Upper lobe of left lung (tissue), 6 donors: ENCODE measurements around the gene GATD1. TPM values are rescaled to one million over a fixed set of nuclear protein-coding genes. Genes with fewer than 3 reads are reported as not detected.

Experiments used
- ATAC-seq, 2 donors: fragments of 200-7000 bp; cut with Tn5 transposase; one replicate each; pipeline ENCODE4 v1.9.1; 2022; ENCODE audit warnings: mild to moderate bottlenecking in 2 of 2, moderate library complexity in 2 of 2; ENCODE audit not compliant: low FRiP score in 2 of 2
- DNase-seq, 2 donors: peaks; one replicate each; pipeline ENCODE4 v3.0.0-alpha.2; 2019 to 2020
- H3K27ac ChIP-seq, 4 donors: fragments of 200-600 bp; sonication (generic); one replicate each; pipeline ENCODE4 v1.5.1; 2016 to 2019
- H3K27me3 ChIP-seq, 4 donors: fragments of 200-600 bp; sonication (generic); one replicate each; pipeline ENCODE4 v1.5.1; 2017 to 2019
- H3K36me3 ChIP-seq, 4 donors: fragments of 200-600 bp; sonication (generic); one replicate each; pipeline ENCODE4 v1.5.1; 2016 to 2019
- H3K4me1 ChIP-seq, 4 donors: fragments of 200-600 bp; sonication (generic); one replicate each; pipeline ENCODE4 v1.5.1; 2018 to 2019
- H3K4me3 ChIP-seq, 4 donors: fragments of 200-600 bp; sonication (generic); one replicate each; pipeline ENCODE4 v1.5.1; 2017 to 2019; ENCODE audit warnings: mild to moderate bottlenecking in 2 of 4, moderate library complexity in 1 of 4
- H3K9me3 ChIP-seq, 4 donors: fragments of 200-600 bp; sonication (generic); one replicate each; pipeline ENCODE4 v1.5.1; 2018 to 2019
- EP300 ChIP-seq, 4 donors: sonication (generic); formaldehyde crosslinking; IDR thresholded peaks; one replicate each; pipeline ENCODE4 v1.5.1; 2017; ENCODE audit warnings: antibody characterized with exemption in 4 of 4, control low read depth in 2 of 4
- POLR2A ChIP-seq, 4 donors: fragments of 450-650 bp; IDR thresholded peaks; one replicate each; pipeline ENCODE4 v1.5.1; 2016 to 2017; ENCODE audit warnings: antibody characterized with exemption in 4 of 4, mild to moderate bottlenecking in 2 of 4
- POLR2AphosphoS5 ChIP-seq, 2 donors: sonication (generic); formaldehyde crosslinking; IDR thresholded peaks; one replicate each; pipeline ENCODE4 v1.5.1; 2017; ENCODE audit warnings: antibody characterized with exemption in 2 of 2
- WGBS, 2 donors: methylation state at CpG; one replicate each; pipeline ENCODE4 v1.1.5; 2017 to 2018; 5-methylcytosine and 5-hydroxymethylcytosine counted together
- total RNA-seq, 6 donors: library from RNA; depleted of rRNA in 4 of 6; stranded (reverse); fragments of >200 nt in 4 of 6; gene quantifications; one replicate each; pipeline versions ENCODE4 v1.1.0 to v1.2.1, GENCODE V29; 2016 to 2021
- TF ChIP-seq, protein P1 (sequence below), 6 experiments: fragments of 450-650 bp in 4 of 6; fragments of 200-600 bp in 2 of 6; sonication (generic) in 2 of 6; IDR thresholded peaks; one replicate each; pipeline ENCODE4 v1.5.1; 2016 to 2019; ENCODE audit warnings: antibody characterized with exemption in 6 of 6
- donor health status: DM: no; HTN: no; CAD: no; lungs with moderate emphysema.
- donor health status: DM: no; HTN: yes; CAD: no; lungs with severe emphysema.

GATD1 gene
- total RNA-seq, 6 donors from 2014 or later: 14.8 to 77.7 (median 63.6) TPM

- Histone ChIP-seq H3K36me3 (peaks cover 36 to 77% (median 66%) of the 10 kb centered on the region in 4 donors), H3K4me3 (no peak overlapping the region), H3K27me3 (no peaks in the 10 kb centered on the region), H3K9me3 (no peaks in the 10 kb centered on the region), H3K4me1 (peaks cover 0 to 7% (median 6%) of the 10 kb centered on the region in 4 donors), H3K27ac (peak overlapping the region in 1 of 4 donors; percentile 17)
- DNase-seq (peak in 1 of 2 donors; percentile 68), ATAC-seq (no peak)
- TF ChIP-seq POLR2AphosphoS5 (IDR thresholded peaks at IDR 0.05) (no peak), EP300 (IDR thresholded peaks at IDR 0.05) (no peak), POLR2A (IDR thresholded peaks at IDR 0.05) (no peak)
- TF ChIP-seq, protein P1, sequence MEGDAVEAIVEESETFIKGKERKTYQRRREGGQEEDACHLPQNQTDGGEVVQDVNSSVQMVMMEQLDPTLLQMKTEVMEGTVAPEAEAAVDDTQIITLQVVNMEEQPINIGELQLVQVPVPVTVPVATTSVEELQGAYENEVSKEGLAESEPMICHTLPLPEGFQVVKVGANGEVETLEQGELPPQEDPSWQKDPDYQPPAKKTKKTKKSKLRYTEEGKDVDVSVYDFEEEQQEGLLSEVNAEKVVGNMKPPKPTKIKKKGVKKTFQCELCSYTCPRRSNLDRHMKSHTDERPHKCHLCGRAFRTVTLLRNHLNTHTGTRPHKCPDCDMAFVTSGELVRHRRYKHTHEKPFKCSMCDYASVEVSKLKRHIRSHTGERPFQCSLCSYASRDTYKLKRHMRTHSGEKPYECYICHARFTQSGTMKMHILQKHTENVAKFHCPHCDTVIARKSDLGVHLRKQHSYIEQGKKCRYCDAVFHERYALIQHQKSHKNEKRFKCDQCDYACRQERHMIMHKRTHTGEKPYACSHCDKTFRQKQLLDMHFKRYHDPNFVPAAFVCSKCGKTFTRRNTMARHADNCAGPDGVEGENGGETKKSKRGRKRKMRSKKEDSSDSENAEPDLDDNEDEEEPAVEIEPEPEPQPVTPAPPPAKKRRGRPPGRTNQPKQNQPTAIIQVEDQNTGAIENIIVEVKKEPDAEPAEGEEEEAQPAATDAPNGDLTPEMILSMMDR (IDR thresholded peaks at IDR 0.05): no peak
- WGBS, 2 donors: 86 to 92% methylated on average over 13 to 22 of the region's 22 CpGs
These were observed 13.6 kb downstream of the GATD1 start for GRCh38 chr11:763549-764321.

DNA sequence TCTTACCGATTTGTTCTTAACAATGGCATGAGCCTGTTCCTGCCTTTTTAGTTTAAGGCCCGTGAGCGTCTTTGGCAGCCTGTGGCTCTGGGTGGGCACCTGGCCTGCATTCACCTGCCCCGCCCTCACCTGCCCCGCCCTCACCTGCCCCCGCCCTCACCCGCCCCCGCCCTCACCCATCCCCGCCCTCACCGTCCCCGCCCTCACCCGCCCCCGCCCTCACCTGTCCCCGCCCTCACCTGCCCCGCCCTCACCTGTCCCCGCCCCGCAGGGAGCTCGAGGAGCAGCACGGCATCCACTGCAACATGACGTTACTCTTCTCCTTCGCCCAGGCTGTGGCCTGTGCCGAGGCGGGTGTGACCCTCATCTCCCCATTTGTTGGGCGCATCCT, 14.2 kb downstream of the GATD1 start:
- WGBS, 2 donors: 69 to 81% methylated on average over 5 to 23 of the region's 24 CpGs
- H3K27ac ChIP-seq: peak overlapping the region in 3 of 4 donors; percentile 32 to 35 (median 35)
- no peaks in the 10 kb centered on the region for H3K9me3 ChIP-seq
- TF ChIP-seq POLR2AphosphoS5 (IDR thresholded peaks at IDR 0.05) (no peak), EP300 (IDR thresholded peaks at IDR 0.05) (no peak), POLR2A (IDR thresholded peaks at IDR 0.05) (no peak)
- TF ChIP-seq, protein P1 (IDR thresholded peaks at IDR 0.05): no peak
- H3K4me1 ChIP-seq: peaks cover 0 to 7% (median 6%) of the 10 kb centered on the region in 4 donors
- H3K36me3 ChIP-seq: peaks cover 36 to 84% (median 71%) of the 10 kb centered on the region in 4 donors
- H3K27me3 ChIP-seq: no peaks in the 10 kb centered on the region
- H3K4me3 ChIP-seq: no peak overlapping the region
- DNase-seq: peak; percentile 56 to 73
- peak in 1 of 2 donors; percentile 68 for ATAC-seq

DNA sequence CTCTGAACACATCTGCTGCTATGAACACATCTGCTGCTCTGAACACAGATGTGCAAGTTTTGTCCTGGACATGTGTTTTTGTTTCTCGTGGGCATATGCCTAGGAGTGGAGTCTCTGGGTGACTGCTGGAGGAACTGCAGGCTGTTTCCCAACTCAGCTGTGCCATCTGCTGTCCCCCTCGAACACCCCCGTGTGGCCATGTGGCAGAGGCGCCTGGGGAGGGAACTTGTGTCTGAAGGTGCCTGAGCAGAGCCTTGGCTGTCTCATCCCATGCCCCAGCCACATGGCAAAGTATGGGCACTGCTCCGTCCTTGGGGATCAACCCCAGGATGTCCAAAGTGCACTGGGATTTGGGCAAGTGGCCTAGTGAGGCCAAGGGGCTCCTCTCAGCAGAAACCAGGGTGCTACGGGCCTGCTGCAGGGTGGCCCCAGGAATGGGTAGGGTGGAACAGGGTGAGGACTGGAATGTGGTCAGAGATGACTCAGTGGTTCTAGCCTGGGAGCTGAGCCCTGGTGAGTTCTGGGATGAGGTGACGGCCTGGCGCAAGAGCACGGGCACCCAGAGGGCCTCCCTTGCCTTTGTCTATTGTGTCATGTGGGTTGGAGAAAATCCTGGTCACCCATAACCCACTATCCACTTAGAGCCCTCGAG, 14.7 kb downstream of the GATD1 start:
- H3K27me3 ChIP-seq: no peaks in the 10 kb centered on the region
- H3K27ac ChIP-seq: peak overlapping the region in 3 of 4 donors; percentile 32 to 35 (median 35)
- H3K36me3 ChIP-seq: peaks cover 36 to 89% (median 74%) of the 10 kb centered on the region in 4 donors
- no peaks in the 10 kb centered on the region for H3K9me3 ChIP-seq
- 44 to 50% methylated on average over 1 to 10 of the region's 10 CpGs for WGBS, 2 donors
- peaks cover 0 to 7% (median 6%) of the 10 kb centered on the region in 4 donors for H3K4me1 ChIP-seq
- ATAC-seq (peak; percentile 46 to 82), DNase-seq (peak in 1 of 2 donors; percentile 76)
- no peak overlapping the region for H3K4me3 ChIP-seq
- TF ChIP-seq POLR2AphosphoS5 (IDR thresholded peaks at IDR 0.05) (no peak), POLR2A (IDR thresholded peaks at IDR 0.05) (no peak)
- TF ChIP-seq, protein P1 (IDR thresholded peaks at IDR 0.05): peak in 3 of 6 experiments; percentile 21 to 37 (median 26)

DNA sequence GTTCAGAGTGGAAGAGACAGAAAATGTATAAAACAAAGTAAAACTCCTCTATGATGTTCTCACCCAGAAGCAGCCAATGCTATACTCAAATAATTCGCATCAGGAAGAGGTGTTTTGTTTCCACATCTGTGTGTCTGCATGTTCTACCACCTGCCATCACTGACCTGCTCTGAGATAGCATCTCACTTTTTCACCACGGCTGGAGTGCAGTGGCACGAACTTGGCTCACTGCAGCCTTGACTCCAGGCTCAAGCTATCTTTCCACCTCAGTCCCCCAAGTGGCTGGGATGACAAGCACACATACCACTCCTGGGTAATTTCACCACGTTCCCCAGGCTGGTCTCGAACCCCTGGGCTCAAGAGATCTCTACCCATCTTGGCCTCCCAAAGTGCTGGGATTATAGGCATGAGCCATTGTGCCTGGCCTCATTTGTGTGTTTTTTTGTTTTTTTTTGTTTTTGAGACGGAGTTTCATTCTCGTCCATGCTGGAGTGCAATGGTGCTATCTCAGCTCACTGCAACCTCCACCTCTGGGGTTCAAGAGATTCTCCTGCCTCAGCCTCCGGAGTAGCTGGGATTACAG, 15.7 kb downstream of the GATD1 start:
- TF ChIP-seq, protein P1 (IDR thresholded peaks at IDR 0.05): no peak
- TF ChIP-seq POLR2AphosphoS5 (IDR thresholded peaks at IDR 0.05) (no peak), POLR2A (IDR thresholded peaks at IDR 0.05) (no peak), EP300 (IDR thresholded peaks at IDR 0.05) (no peak)
- Histone ChIP-seq H3K27ac (no peak overlapping the region), H3K36me3 (peaks cover 36 to 95% (median 82%) of the 10 kb centered on the region in 4 donors), H3K9me3 (no peaks in the 10 kb centered on the region), H3K4me1 (peaks cover 0 to 7% (median 6%) of the 10 kb centered on the region in 4 donors), H3K4me3 (no peak overlapping the region), H3K27me3 (no peaks in the 10 kb centered on the region)
- ATAC-seq (no peak), DNase-seq (no peak)
- WGBS, 2 donors: 92 to 93% methylated on average over 8 of the region's 8 CpGs
